VCaP (cell line): ENCODE measurements around the gene HRAS.

Experiments used
- H3K27ac ChIP-seq: fragments of 450-650 bp; 2 replicates; pipeline ENCODE4 v1.5.1; 2017
- TF ChIP-seq, protein P1 (sequence below): fragments of 450-650 bp; conservative IDR thresholded peaks from 2 replicates; pipeline ENCODE4 v1.5.1; 2017; ENCODE audit warnings: mild to moderate bottlenecking, moderate library complexity

Gene HRAS

DNA sequence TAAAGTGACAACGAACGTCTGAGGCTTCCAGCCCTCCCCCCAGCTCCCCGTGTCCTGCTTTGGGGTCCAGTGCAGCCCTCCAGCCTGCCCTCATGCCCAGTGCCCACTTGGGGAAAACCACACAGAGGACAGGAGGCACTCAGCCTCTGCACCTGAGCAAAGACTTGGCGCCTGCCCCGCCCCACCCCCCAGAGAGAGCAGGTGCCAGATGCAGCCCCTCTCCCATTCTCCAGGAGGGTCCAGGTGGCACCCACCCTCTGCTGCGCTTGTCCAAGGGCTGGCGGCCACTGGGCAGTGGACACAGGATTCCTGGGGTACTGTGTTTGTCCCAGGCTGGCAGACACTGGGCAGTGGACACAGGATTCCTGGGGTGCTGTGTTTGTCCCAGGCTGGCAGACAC is 44.0 kb downstream of the HRAS start:
- no peak overlapping the region for H3K27ac ChIP-seq
- TF ChIP-seq, protein P1, sequence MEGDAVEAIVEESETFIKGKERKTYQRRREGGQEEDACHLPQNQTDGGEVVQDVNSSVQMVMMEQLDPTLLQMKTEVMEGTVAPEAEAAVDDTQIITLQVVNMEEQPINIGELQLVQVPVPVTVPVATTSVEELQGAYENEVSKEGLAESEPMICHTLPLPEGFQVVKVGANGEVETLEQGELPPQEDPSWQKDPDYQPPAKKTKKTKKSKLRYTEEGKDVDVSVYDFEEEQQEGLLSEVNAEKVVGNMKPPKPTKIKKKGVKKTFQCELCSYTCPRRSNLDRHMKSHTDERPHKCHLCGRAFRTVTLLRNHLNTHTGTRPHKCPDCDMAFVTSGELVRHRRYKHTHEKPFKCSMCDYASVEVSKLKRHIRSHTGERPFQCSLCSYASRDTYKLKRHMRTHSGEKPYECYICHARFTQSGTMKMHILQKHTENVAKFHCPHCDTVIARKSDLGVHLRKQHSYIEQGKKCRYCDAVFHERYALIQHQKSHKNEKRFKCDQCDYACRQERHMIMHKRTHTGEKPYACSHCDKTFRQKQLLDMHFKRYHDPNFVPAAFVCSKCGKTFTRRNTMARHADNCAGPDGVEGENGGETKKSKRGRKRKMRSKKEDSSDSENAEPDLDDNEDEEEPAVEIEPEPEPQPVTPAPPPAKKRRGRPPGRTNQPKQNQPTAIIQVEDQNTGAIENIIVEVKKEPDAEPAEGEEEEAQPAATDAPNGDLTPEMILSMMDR: no peak

DNA sequence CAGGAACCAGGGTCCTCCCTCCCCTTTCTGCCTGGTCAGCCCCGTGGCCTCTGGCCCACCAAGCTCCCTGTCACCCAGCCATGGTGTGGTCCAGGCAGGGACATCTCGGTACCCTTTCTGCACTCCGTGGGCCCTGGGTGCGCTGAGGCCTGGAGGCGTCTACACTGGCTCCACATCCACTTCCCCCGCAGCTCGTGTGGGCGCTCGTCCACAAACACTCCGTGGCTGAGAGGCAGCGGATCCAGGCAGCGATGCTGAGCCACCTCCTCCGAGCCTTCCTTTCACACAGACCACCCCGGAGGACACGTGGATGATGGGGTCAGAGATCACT is 44.5 kb downstream of the HRAS start:
- TF ChIP-seq, protein P1: no peak

DNA sequence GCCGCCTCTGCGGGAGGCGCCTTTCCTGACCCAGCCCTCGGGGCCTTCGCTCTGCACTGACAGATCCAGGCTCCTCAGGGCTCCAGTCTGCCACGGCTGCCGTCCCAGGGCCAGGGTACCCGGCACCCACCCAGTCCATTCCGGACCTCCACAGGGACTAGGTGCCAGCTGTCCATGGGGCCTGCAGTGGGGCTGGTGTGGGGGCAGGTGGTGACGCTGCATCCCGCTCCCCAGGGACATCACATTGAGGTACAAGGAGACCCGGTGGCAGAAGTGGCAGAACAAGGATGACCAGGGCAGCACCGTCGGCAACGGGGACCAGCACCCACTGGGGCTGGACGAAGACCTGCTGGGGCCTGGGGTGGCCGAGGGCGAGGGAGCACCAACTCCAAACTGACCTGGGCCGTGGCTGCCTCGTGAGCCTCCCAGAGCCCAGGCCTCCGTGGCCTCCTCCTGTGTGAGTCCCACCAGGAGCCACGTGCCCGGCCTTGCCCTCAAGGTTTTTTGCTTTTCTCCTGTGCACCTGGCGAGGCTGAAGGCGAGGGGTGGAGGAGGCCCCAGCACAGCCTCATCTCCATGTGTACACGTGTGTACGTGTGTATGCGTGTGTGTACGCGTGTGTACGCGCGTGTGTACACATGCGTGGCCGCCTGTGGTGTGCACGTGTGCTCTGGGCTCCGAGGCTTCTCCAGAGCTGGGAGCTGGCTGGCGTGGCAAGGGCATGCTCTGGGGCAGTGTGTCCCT is 45.0 kb downstream of the HRAS start:
- TF ChIP-seq, protein P1: no peak
- no peak overlapping the region for H3K27ac ChIP-seq

More for the DNA sequence above, 44.5 kb downstream of the HRAS start:
- H3K27ac ChIP-seq: no peak overlapping the region

DNA sequence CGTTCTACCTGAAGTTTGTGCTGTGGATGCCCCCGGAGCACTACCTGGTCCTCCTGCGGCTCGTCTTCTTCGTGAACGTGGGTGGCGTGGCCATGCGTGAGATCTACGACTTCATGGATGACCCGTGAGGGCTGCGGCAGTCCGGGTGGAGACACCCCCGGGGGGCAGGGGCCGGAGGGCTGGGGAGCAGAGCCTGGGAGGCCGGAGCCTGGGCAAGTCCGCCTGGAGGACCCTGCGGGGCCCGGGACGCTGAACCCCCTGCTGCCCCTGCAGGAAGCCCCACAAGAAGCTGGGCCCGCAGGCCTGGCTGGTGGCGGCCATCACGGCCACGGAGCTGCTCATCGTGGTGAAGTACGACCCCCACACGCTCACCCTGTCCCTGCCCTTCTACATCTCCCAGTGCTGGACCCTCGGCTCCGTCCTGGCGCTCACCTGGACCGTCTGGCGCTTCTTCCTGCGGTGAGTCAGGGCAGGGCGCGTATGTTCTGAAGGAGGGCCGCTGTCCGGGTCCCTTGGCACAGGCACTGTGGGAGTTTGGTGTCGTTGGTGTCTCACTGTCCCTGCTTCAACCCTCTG is 45.7 kb downstream of the HRAS start:
- TF ChIP-seq, protein P1: no peak
- no peak overlapping the region for H3K27ac ChIP-seq

DNA sequence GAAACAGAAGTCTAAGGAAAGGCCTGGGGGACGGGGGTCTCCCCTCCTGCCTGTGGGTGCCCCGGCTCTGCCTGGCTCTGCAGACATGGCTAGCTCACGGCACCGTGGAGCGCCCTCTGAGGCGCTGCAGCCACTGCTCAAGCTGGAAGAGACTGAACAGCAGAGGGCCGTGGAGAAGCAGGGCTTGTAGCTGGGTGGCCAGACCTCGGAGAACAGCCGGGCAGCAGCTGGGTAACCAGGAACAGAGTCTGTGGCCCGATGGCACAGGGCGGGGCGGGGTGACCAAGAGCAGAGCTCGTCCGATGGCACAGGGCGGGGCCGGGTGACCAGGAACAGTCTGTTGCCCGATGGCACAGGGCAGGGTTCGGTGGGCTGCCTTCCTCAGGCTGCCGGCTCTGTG is 46.4 kb downstream of the HRAS start:
- TF ChIP-seq, protein P1: no peak
- H3K27ac ChIP-seq: no peak overlapping the region

DNA sequence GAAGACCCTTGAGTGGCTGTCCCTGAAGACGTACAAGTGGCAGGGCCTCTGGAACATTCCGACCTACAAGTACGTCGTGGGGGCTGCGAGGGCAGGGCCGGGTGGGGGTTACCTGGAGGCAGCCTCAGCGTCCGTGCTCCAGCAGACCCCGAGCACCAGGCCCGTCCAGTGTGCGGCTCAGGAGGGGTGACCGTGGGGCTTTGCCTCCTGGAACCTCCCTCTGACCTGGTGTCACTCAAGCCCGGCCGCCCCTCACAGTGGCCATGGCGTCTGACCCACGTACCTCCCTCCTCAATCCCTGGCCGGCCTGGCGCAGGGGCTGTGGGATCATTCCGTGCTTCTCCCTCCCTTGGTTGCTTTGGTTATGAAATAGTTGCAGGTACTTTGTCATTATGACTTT is 46.8 kb downstream of the HRAS start:
- no peak overlapping the region for H3K27ac ChIP-seq

DNA sequence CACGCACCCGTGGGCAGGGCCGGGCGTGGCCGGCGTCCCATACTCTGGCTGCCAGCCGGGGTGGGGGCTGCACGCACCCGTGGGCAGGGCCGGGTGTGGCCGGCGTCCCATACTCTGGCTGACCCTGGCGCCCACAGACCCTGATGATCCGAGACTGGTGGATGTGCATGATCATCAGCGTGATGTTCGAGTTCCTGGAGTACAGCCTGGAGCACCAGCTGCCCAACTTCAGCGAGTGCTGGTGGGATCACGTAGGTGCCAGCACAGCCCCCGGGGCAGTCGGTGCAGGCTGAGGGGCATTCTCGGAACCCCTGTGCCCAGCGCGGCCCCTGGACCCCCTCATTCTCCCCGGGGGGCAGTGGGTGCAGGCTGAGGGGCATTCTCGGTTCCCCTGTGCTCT is 47.3 kb downstream of the HRAS start:
- TF ChIP-seq, protein P1: no peak
- H3K27ac ChIP-seq: no peak overlapping the region

More for the DNA sequence above, 46.8 kb downstream of the HRAS start:
- TF ChIP-seq, protein P1: no peak
